ENCODE measurements around the gene DNAH17. TPM values are rescaled to one million over a fixed set of nuclear protein-coding genes. Genes with fewer than 3 reads are reported as not detected.

DNAH17 gene
- total RNA-seq, 3 donors from 2014 or later (not counting 1 experiment from before 2014, with no cell fraction given) = 0.16 to 0.25 (median 0.24) TPM

DNA sequence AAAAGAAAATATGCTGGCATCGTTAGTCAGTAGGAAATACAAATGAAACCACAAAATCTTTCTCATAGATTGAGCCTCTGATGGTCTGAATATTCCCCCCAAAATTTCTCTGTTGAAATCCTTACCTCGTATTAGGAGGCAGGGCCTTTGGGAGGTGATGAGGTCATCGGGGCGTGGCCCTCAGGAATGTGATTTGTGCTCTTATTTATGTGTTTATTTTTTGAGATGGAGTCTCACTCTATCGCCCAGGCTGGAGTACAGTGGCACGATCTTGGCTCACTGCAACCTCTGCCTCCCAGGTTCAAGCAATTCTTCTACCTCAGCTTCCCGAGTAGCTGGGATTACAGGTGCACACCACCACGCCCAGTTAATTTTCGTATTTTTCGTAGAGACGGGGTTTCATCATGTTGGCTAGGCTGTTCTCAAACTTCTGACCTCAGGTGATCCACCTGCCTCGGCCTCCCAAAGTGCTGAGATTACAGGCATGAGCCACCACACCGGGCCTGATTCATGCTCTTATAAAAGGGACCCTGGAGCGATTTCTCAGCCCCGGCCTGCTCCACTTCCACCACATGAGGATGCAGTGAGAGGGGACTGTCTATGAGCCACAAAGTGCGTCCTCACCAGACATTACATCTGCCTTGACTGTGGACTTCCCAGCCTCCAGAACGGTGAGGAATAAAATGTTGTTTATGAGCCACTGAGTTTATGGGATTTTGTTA, 53.1 kb downstream of the DNAH17 start:
- H3K27me3 Mint-ChIP-seq (ENCODE audit: low read depth in 2 of 2) = no peaks in the 10 kb centered on the region
- intact Hi-C loops (cut with micrococcal nuclease) = no loop called here
- no peak overlapping the region for H3K4me3 Mint-ChIP-seq
- no peaks in the 10 kb centered on the region for H3K4me1 ChIP-seq (ENCODE audit: control insufficient read depth, insufficient read depth, low read length)
- DNase-seq = no peak
- no peaks in the 10 kb centered on the region for H3K36me3 ChIP-seq (ENCODE audit: control insufficient read depth, insufficient read depth, low read length)
- no peak overlapping the region for H3K27ac ChIP-seq (ENCODE audit: low read length)
- H3K36me3 Mint-ChIP-seq = no peaks in the 10 kb centered on the region
- no peaks in the 10 kb centered on the region for H3K27me3 ChIP-seq (ENCODE audit: control insufficient read depth, insufficient read depth, low read length)
- H3K9me3 ChIP-seq (ENCODE audit: control insufficient read depth, insufficient read depth, low read length) = no peaks in the 10 kb centered on the region
- WGBS (ENCODE audit: insufficient coverage) = 88% methylated on average over 14 of the region's 17 CpGs
- no peak overlapping the region for H3K27ac Mint-ChIP-seq
- no peak for TF ChIP-seq CTCF (IDR thresholded peaks at IDR 0.05)
- H3K4me3 ChIP-seq (ENCODE audit: low read length) = no peak overlapping the region
- H3K9me3 Mint-ChIP-seq = no peaks in the 10 kb centered on the region
- H3K4me1 Mint-ChIP-seq = no peaks in the 10 kb centered on the region
- no peak for ATAC-seq

- no peak overlapping the region for H3K4me3 ChIP-seq (ENCODE audit: low read length)
- no peaks in the 10 kb centered on the region for H3K27me3 ChIP-seq (ENCODE audit: control insufficient read depth, insufficient read depth, low read length)
- WGBS (ENCODE audit: insufficient coverage) = 92% methylated on average over 15 of the region's 16 CpGs
- ATAC-seq (no peak), DNase-seq (no peak)
- Mint-ChIP-seq H3K27me3 (ENCODE audit: low read depth in 2 of 2) (peaks cover 4 to 12% of the 10 kb centered on the region in 2 donors), H3K36me3 (no peaks in the 10 kb centered on the region), H3K4me1 (no peaks in the 10 kb centered on the region), H3K4me3 (no peak overlapping the region), H3K27ac (no peak overlapping the region), H3K9me3 (no peaks in the 10 kb centered on the region)
- H3K36me3 ChIP-seq (ENCODE audit: control insufficient read depth, insufficient read depth, low read length) = no peaks in the 10 kb centered on the region
- no peak overlapping the region for H3K27ac ChIP-seq (ENCODE audit: low read length)
- no peaks in the 10 kb centered on the region for H3K4me1 ChIP-seq (ENCODE audit: control insufficient read depth, insufficient read depth, low read length)
- H3K9me3 ChIP-seq (ENCODE audit: control insufficient read depth, insufficient read depth, low read length) = no peaks in the 10 kb centered on the region
- TF ChIP-seq CTCF (IDR thresholded peaks at IDR 0.05) = no peak
- intact Hi-C loops (cut with micrococcal nuclease) = no loop called here
Measured at GRCh38 chr17:78522031-78522809, 55.0 kb downstream of the DNAH17 start.

GRCh38 chr17:78517421-78517820, 59.8 kb downstream of the DNAH17 start:
- Histone ChIP-seq H3K4me1 (ENCODE audit: control insufficient read depth, insufficient read depth, low read length) (no peaks in the 10 kb centered on the region), H3K4me3 (ENCODE audit: low read length) (no peak overlapping the region), H3K27me3 (ENCODE audit: control insufficient read depth, insufficient read depth, low read length) (no peaks in the 10 kb centered on the region), H3K27ac (ENCODE audit: low read length) (no peak overlapping the region), H3K36me3 (ENCODE audit: control insufficient read depth, insufficient read depth, low read length) (no peaks in the 10 kb centered on the region), H3K9me3 (ENCODE audit: control insufficient read depth, insufficient read depth, low read length) (no peaks in the 10 kb centered on the region)
- WGBS (ENCODE audit: insufficient coverage) = 93% methylated on average over 2 of the region's 2 CpGs
- Mint-ChIP-seq H3K4me3 (no peak overlapping the region), H3K27ac (no peak overlapping the region), H3K27me3 (ENCODE audit: low read depth in 2 of 2) (peaks cover 4 to 12% of the 10 kb centered on the region in 2 donors), H3K9me3 (no peaks in the 10 kb centered on the region), H3K36me3 (no peaks in the 10 kb centered on the region), H3K4me1 (no peaks in the 10 kb centered on the region)
- no peak for TF ChIP-seq CTCF (IDR thresholded peaks at IDR 0.05)
- intact Hi-C loops (cut with micrococcal nuclease) = no loop called here
- ATAC-seq = no peak
- no peak for DNase-seq
